ENCODE measurements around the gene PLEK2.

- TF ChIP-seq CTCF (conservative IDR thresholded peaks at IDR 0.05 in 1 of 2, IDR thresholded peaks at IDR 0.05 in 1 of 2; ENCODE audit: extremely low read depth in 1 of 2, insufficient read depth in 1 of 2, low read depth in 1 of 2, low read length in 2 of 2) (no peak), EZH2 (IDR thresholded peaks at IDR 0.05; ENCODE audit: borderline replicate concordance, low read length) (no peak)
These were observed 20.1 kb upstream of the PLEK2 start for GRCh38 chr14:67432050-67432564.

Data from mammary epithelial cell (primary cell).